Measurements from ENCODE around the gene ZCCHC10. TPM values are rescaled to one million over a fixed set of nuclear protein-coding genes. Genes with fewer than 3 reads are reported as not detected.

Gene ZCCHC10
- total and polyA plus RNA-seq, 2 donors (not counting 3 experiments of a cell fraction or from before 2014, with no cell fraction given), result 25.9 to 32.1 TPM

DNA sequence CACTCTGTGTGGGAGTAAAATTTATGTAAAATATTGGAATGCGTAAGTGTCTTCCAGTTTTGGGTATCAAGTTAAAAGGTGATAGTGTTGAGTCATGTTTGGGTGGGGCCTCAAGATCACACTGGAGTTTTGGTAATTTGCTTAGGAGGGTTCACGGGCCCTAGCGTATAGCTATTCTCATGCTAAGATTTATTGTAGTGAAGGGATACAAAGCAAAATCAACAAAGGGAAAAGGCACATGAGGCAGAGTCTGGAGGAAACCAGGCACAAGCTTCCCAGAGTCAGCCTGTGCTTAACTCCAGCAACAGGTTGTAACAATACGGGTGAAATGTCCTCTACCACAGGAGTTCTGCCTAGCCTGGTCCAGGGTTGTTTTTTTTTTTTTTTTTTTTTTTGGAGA, 45.7 kb upstream of the ZCCHC10 start:
- ChIA-PET CTCF (interaction anchor here (0.9 kb wide), 1 partner anchor 11 kb away, joined by 3 read pairs; no protein-coding TSS in a partner anchor), POLR2A (no interaction called here)
- H3K4me3 ChIP-seq (replicated peaks in 1 of 3; ENCODE audit: insufficient read depth in 1 of 3, low read depth in 1 of 3, low read length in 3 of 3), result no peak overlapping the region
- no peak for TF ChIP-seq FOS (IDR thresholded peaks at IDR 0.05; ENCODE audit: borderline replicate concordance, insufficient read depth, low read length)
- no peak for TF ChIP-seq EZH2 (IDR thresholded peaks at IDR 0.05; ENCODE audit: borderline replicate concordance, low read depth, low read length, severe bottlenecking)
- TF ChIP-seq JUN (IDR thresholded peaks at IDR 0.05; ENCODE audit: borderline replicate concordance, insufficient read depth, insufficient read length, low read depth), result no peak
- TF ChIP-seq, protein P1, sequence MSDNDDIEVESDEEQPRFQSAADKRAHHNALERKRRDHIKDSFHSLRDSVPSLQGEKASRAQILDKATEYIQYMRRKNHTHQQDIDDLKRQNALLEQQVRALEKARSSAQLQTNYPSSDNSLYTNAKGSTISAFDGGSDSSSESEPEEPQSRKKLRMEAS (IDR thresholded peaks at IDR 0.05; ENCODE audit: insufficient read depth, insufficient read length), result no peak
- TF ChIP-seq MYC (IDR thresholded peaks at IDR 0.05; ENCODE audit: low read depth, low read length), result no peak
- no peak for TF ChIP-seq POLR2A (IDR thresholded peaks at IDR 0.05; ENCODE audit: low read depth, low read length)
- TF ChIP-seq POLR2AphosphoS5 (IDR thresholded peaks at IDR 0.05; ENCODE audit: insufficient read depth, low read depth, low read length), result no peak
- no peak for TF ChIP-seq GATA2 (IDR thresholded peaks at IDR 0.05; ENCODE audit: insufficient read depth, insufficient read length, low read depth, low read length)
- no peak for TF ChIP-seq CTCF (IDR thresholded peaks at IDR 0.05; ENCODE audit: extremely low read depth in 1 of 2, insufficient read depth in 1 of 2, low read depth in 1 of 2, low read length in 2 of 2)
- no TSS peak for BruUV-seq (replicated peaks)
- H3K9me1 ChIP-seq (replicated peaks; ENCODE audit: control insufficient read depth, extremely low read depth, insufficient read depth, low read length), result no peaks in the 10 kb centered on the region
- H3K4me1 ChIP-seq (ENCODE audit: control insufficient read depth, extremely low read depth, insufficient read depth, low read length), result no peaks in the 10 kb centered on the region
- no peak overlapping the region for H3K9ac ChIP-seq (replicated peaks; ENCODE audit: extremely low read depth, insufficient read depth, low read length)
- H2AFZ ChIP-seq (ENCODE audit: low read depth, low read length), result no peak overlapping the region
- H3K36me3 ChIP-seq (ENCODE audit: control insufficient read depth in 2 of 2, extremely low read depth in 1 of 2, insufficient read depth in 2 of 2, low read length in 2 of 2), result peaks cover 7 to 13% of the 10 kb centered on the region in 2 experiments
- intact Hi-C loops (cut with micrococcal nuclease) (no loop called here), dilution Hi-C loops (cut with MboI; ENCODE audit: extremely low pct_ligation_motif_present, low sequenced_read_pairs) (no loop called here)
- peaks cover 5% of the 10 kb centered on the region for H4K20me1 ChIP-seq (replicated peaks; ENCODE audit: control insufficient read depth, extremely low read depth, insufficient read depth, low read length)
- no peaks in the 10 kb centered on the region for H3K9me3 ChIP-seq (replicated peaks; ENCODE audit: control insufficient read depth, insufficient read depth, low read length)
- no peak for FAIRE-seq
- H3K27ac ChIP-seq (ENCODE audit: insufficient read depth, low read depth, low read length), result no peak overlapping the region
- no peaks in the 10 kb centered on the region for H3K27me3 ChIP-seq (ENCODE audit: control insufficient read depth in 2 of 2, insufficient read depth in 2 of 2, low read length in 2 of 2)
- H3K79me2 ChIP-seq (ENCODE audit: control insufficient read depth, insufficient read depth, low read length), result peaks cover 48% of the 10 kb centered on the region
- H3K4me2 ChIP-seq (ENCODE audit: insufficient read depth, low read length), result no peak overlapping the region
- no peak for DNase-seq (ENCODE audit: low read depth, low spot score)

Measured in endothelial cell of umbilical vein (primary cell).